NT2/D1 (cell line): ENCODE measurements around the gene TM9SF1.

ENCODE experiments used
- SUZ12 ChIP-seq: IDR thresholded peaks from 2 replicates; pipeline ENCODE4 v1.6.1; 2011; ENCODE audit not compliant: insufficient read length, insufficient read depth; ENCODE audit errors: extremely low read depth
- YY1 ChIP-seq: IDR thresholded peaks from 2 replicates; pipeline ENCODE4 v1.6.1; 2011; ENCODE audit not compliant: insufficient read length, insufficient read depth
- ZNF274 ChIP-seq: IDR thresholded peaks from 2 replicates; pipeline ENCODE4 v1.6.1; 2011; ENCODE audit warnings: mild to moderate bottlenecking, low read depth, low read length

GRCh38 chr14:24232645-24233537 lies 37.6 kb upstream of the TM9SF1 start, which contains the start of gene GMPR2:
- TF ChIP-seq YY1 (no peak), SUZ12 (no peak), ZNF274 (no peak)
